Neuronal stem cell (in vitro differentiated cells): Measurements from ENCODE around the gene ZNF444.

ENCODE experiments used
- DNase-seq: peaks from one replicate; pipeline ENCODE4 v3.0.0-alpha.2; 2013; ENCODE audit warnings: low spot score
- H2AFZ ChIP-seq: one replicate; pipeline ENCODE4 v1.6.1; 2013; ENCODE audit warnings: mild to moderate bottlenecking, low read length, inconsistent platforms
- H2AK5ac ChIP-seq: 2 replicates; pipeline ENCODE4 v1.6.1; 2013; ENCODE audit warnings: low read depth, mild to moderate bottlenecking, inconsistent platforms, low read length, moderate library complexity, mixed read lengths
- H2BK120ac ChIP-seq: 2 replicates; pipeline ENCODE4 v1.6.1; 2013; ENCODE audit warnings: low read depth, mild to moderate bottlenecking, inconsistent platforms, low read length, moderate library complexity, mixed read lengths
- H2BK12ac ChIP-seq: one replicate; pipeline ENCODE4 v1.6.1; 2013; ENCODE audit warnings: low read length, inconsistent platforms
- H2BK15ac ChIP-seq: 2 replicates; pipeline ENCODE4 v1.6.1; 2013; ENCODE audit warnings: mild to moderate bottlenecking, low read length, inconsistent platforms, mixed read lengths
- H2BK5ac ChIP-seq: one replicate; pipeline ENCODE4 v1.6.1; 2013; ENCODE audit warnings: inconsistent platforms, mild to moderate bottlenecking, low read length, moderate library complexity
- H3K14ac ChIP-seq: one replicate; pipeline ENCODE4 v1.6.1; 2013; ENCODE audit warnings: low read length, inconsistent platforms
- H3K18ac ChIP-seq: 2 replicates; pipeline ENCODE4 v1.6.1; 2013; ENCODE audit warnings: low read length, inconsistent platforms
- H3K23ac ChIP-seq: 2 replicates; pipeline ENCODE4 v1.6.1; 2013; ENCODE audit warnings: low read depth, mild to moderate bottlenecking, mixed read lengths, low read length, inconsistent platforms; ENCODE audit not compliant: poor library complexity
- H3K27ac ChIP-seq: replicated peaks from 3 replicates; pipeline ENCODE4 v1.5.1; 2013; ENCODE audit warnings: low read length, inconsistent platforms
- H3K27me3 ChIP-seq, 3 experiments: 2 replicates each; pipeline ENCODE4 v1.6.1; 2013; ENCODE audit warnings: low read length in 3 of 3, mild to moderate bottlenecking in 2 of 3, inconsistent platforms in 1 of 3, low read depth in 1 of 3, mixed read lengths in 1 of 3, moderate library complexity in 1 of 3; ENCODE audit not compliant: control insufficient read depth in 3 of 3, insufficient read depth in 3 of 3
- H3K36me3 ChIP-seq, 2 donors: replicated peaks in 1 of 2; 2 replicates each; pipeline ENCODE4 v1.6.1; 2013; ENCODE audit warnings: low read length in 2 of 2; ENCODE audit not compliant: control insufficient read depth in 2 of 2, insufficient read depth in 2 of 2
- H3K4ac ChIP-seq: 2 replicates; pipeline ENCODE4 v1.6.1; 2013; ENCODE audit warnings: inconsistent platforms, mild to moderate bottlenecking, low read length, moderate library complexity
- H3K4me1 ChIP-seq, 2 donors: 1 replicate in 1 of 2; 2 replicates in 1 of 2; pipeline ENCODE4 v1.6.1; 2013; ENCODE audit warnings: low read length in 2 of 2, low read depth in 1 of 2; ENCODE audit not compliant: control insufficient read depth in 2 of 2, insufficient read depth in 1 of 2
- H3K4me2 ChIP-seq: one replicate; pipeline ENCODE4 v1.6.1; 2013; ENCODE audit warnings: mild to moderate bottlenecking, low read length, inconsistent platforms; ENCODE audit not compliant: insufficient read depth, poor library complexity, severe bottlenecking
- H3K4me3 ChIP-seq, 2 donors: 2 replicates each; pipeline ENCODE4 v1.5.1; 2013; ENCODE audit warnings: low read length in 2 of 2, mild to moderate bottlenecking in 2 of 2, inconsistent platforms in 1 of 2, moderate library complexity in 1 of 2
- H3K79me1 ChIP-seq: one replicate; pipeline ENCODE4 v1.6.1; 2013; ENCODE audit warnings: low read depth, mild to moderate bottlenecking, inconsistent platforms, low read length, moderate library complexity
- H3K9ac ChIP-seq: one replicate; pipeline ENCODE4 v1.6.1; 2013; ENCODE audit warnings: mild to moderate bottlenecking, low read depth, low read length, inconsistent platforms; ENCODE audit not compliant: poor library complexity
- H3K9me3 ChIP-seq, 2 donors: replicated peaks in 1 of 2; 2 replicates each; pipeline versions ENCODE3 to v1.6.1; 2013; ENCODE audit warnings: low read length in 2 of 2, mild to moderate bottlenecking in 2 of 2, inconsistent platforms in 1 of 2, low read depth in 1 of 2, mixed read lengths in 1 of 2, moderate library complexity in 1 of 2; ENCODE audit not compliant: control insufficient read depth in 2 of 2, insufficient read depth in 1 of 2
- H4K8ac ChIP-seq: one replicate; pipeline ENCODE4 v1.6.1; 2013; ENCODE audit warnings: low read depth, mild to moderate bottlenecking, inconsistent platforms, low read length, moderate library complexity
- H4K91ac ChIP-seq: one replicate; pipeline ENCODE4 v1.6.1; 2013; ENCODE audit warnings: low read length, low read depth, mild to moderate bottlenecking, inconsistent platforms; ENCODE audit not compliant: poor library complexity
- WGBS, 2 donors: extraction: QIAGEN DNeasy Blood & Tissue Kit; methylation state at CpG; one replicate each; pipeline ENCODE4 v1.1.7; 2013; ENCODE audit warnings: missing lambda C conversion rate in 2 of 2, mixed read lengths in 1 of 2; ENCODE audit not compliant: insufficient read length in 2 of 2, insufficient replicate concordance in 1 of 2; ENCODE audit errors: extremely low coverage in 2 of 2; 5-methylcytosine and 5-hydroxymethylcytosine counted together

ZNF444 gene

DNA sequence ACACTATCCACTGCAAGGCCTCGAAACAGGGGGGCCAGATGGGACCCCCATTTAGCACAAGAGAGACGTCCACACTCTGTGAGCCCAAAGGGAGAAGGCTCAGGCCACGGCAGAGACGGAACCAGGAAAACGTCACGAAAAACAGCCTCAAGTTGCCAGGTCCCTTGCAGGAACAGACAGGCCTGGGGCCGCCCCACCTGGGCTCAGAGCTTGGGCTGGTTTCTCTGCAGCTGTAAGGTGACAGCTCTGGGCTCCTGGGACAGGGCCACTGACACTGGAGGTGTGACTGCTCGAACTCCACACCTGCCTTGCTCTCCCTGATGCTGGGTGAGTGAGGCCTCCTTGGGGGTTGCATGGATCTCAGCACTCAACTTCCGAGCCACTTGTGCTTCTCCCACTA lies 23.2 kb upstream of the ZNF444 start:
- DNase-seq: no peak
- Histone ChIP-seq H2AK5ac (no peak overlapping the region), H3K9me3 (no peaks in the 10 kb centered on the region), H3K18ac (no peak overlapping the region), H3K14ac (no peak overlapping the region), H3K79me1 (peaks cover 47% of the 10 kb centered on the region), H4K91ac (no peak overlapping the region), H2BK12ac (peak overlapping the region; percentile 84), H3K4me2 (no peak overlapping the region), H3K4me1 (peaks cover 5 to 22% of the 10 kb centered on the region in 2 donors), H3K27me3 (no peaks in the 10 kb centered on the region), H3K9ac (no peak overlapping the region), H4K8ac (peak overlapping the region; percentile 17), H3K27ac (no peak overlapping the region), H2AFZ (no peak overlapping the region), H3K4ac (no peak overlapping the region), H3K23ac (no peak overlapping the region), H3K36me3 (peaks cover 13 to 40% of the 10 kb centered on the region in 2 donors), H2BK15ac (no peak overlapping the region), H2BK5ac (peak overlapping the region; percentile 53), H3K4me3 (no peak overlapping the region), H2BK120ac (no peak overlapping the region)
- no CpG with 5 or more reads among the region's 9 CpGs for WGBS, 2 donors

GRCh38 chr19:56118666-56119581 lies 22.2 kb upstream of the ZNF444 start:
- H2AK5ac ChIP-seq: no peak overlapping the region
- H3K4me1 ChIP-seq: peaks cover 5 to 13% of the 10 kb centered on the region in 2 donors

DNA sequence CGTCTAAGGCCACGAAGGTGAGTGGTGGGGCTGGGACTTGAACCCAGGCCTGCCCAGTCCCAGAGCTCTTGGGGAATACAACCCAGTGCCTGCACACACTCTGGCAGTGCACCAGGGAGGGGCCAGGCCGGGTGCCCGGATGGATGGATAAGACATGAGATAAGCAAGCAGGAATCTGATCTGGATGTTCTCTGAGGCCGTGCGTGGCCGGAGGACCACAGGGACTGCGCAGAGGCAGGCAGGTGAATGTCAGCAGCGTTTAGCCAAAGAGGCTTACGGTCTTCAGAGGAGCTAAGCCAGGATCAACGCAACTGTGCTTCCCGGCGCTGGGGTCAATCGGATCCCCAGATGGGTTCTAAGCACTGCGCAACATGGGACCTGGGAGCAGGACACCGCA lies 21.5 kb upstream of the ZNF444 start:
- no peaks in the 10 kb centered on the region for H3K27me3 ChIP-seq
- peaks cover 5 to 10% of the 10 kb centered on the region in 2 donors for H3K4me1 ChIP-seq
- H2BK120ac ChIP-seq: no peak overlapping the region
- H3K23ac ChIP-seq: peak overlapping the region; percentile 77
- H2AK5ac ChIP-seq: peak overlapping the region; percentile 15
- no peak overlapping the region for H3K4ac ChIP-seq
- H3K4me2 ChIP-seq: peak overlapping the region; percentile 66
- no peak overlapping the region for H2BK12ac ChIP-seq
- no peak for DNase-seq
- no peak overlapping the region for H3K18ac ChIP-seq
- no peak overlapping the region for H4K91ac ChIP-seq
- H3K79me1 ChIP-seq: peaks cover 43% of the 10 kb centered on the region
- H3K9ac ChIP-seq: no peak overlapping the region
- no peak overlapping the region for H2BK5ac ChIP-seq
- peaks cover 13 to 36% of the 10 kb centered on the region in 2 donors for H3K36me3 ChIP-seq
- no peak overlapping the region for H3K27ac ChIP-seq
- WGBS, 2 donors: no CpG with 5 or more reads among the region's 16 CpGs
- H3K4me3 ChIP-seq: peak overlapping the region in 1 of 2 donors; percentile 58
- no peak overlapping the region for H3K14ac ChIP-seq
- H2AFZ ChIP-seq: no peak overlapping the region
- no peak overlapping the region for H4K8ac ChIP-seq
- H3K9me3 ChIP-seq: no peaks in the 10 kb centered on the region
- no peak overlapping the region for H2BK15ac ChIP-seq

More at GRCh38 chr19:56118666-56119581, 22.2 kb upstream of the ZNF444 start:
- Histone ChIP-seq H2BK5ac (peak overlapping the region; percentile 16), H3K4ac (no peak overlapping the region), H3K23ac (peak overlapping the region; percentile 77), H3K4me3 (peak overlapping the region in 1 of 2 donors; percentile 58), H3K14ac (no peak overlapping the region), H2BK120ac (no peak overlapping the region), H3K27me3 (no peaks in the 10 kb centered on the region), H3K18ac (no peak overlapping the region), H3K79me1 (peaks cover 46% of the 10 kb centered on the region), H3K27ac (no peak overlapping the region), H3K4me2 (no peak overlapping the region), H4K8ac (no peak overlapping the region), H3K36me3 (peaks cover 13 to 36% of the 10 kb centered on the region in 2 donors), H3K9me3 (no peaks in the 10 kb centered on the region), H2BK12ac (peak overlapping the region; percentile 41), H2BK15ac (no peak overlapping the region), H3K9ac (peak overlapping the region; percentile 47), H4K91ac (no peak overlapping the region), H2AFZ (no peak overlapping the region)
- DNase-seq: no peak
- no CpG with 5 or more reads among the region's 8 CpGs for WGBS, 2 donors

- Histone ChIP-seq H3K79me1 (peaks cover 39% of the 10 kb centered on the region), H2BK12ac (no peak overlapping the region), H3K4ac (no peak overlapping the region)
These were observed 21.1 kb upstream of the ZNF444 start for GRCh38 chr19:56120002-56120370.

More at GRCh38 chr19:56120002-56120370, 21.1 kb upstream of the ZNF444 start:
- H3K36me3 ChIP-seq: peaks cover 13 to 36% of the 10 kb centered on the region in 2 donors
- no peak overlapping the region for H2BK120ac ChIP-seq
- H3K27ac ChIP-seq: no peak overlapping the region
- peak overlapping the region; percentile 95 for H3K14ac ChIP-seq
- H2AK5ac ChIP-seq: peak overlapping the region; percentile 95
- H3K4me2 ChIP-seq: peak overlapping the region; percentile 66
- peak overlapping the region; percentile 98 for H3K18ac ChIP-seq
- H3K4me1 ChIP-seq: peaks cover 5 to 10% of the 10 kb centered on the region in 2 donors
- H2AFZ ChIP-seq: no peak overlapping the region
- H2BK5ac ChIP-seq: peak overlapping the region; percentile 46
- peak overlapping the region; percentile 98 for H3K9ac ChIP-seq
- peak overlapping the region; percentile 58 to 91 for H3K4me3 ChIP-seq
- H3K9me3 ChIP-seq: no peaks in the 10 kb centered on the region
- peak overlapping the region; percentile 77 for H3K23ac ChIP-seq
- no CpG with 5 or more reads among the region's 8 CpGs for WGBS, 2 donors
- H2BK15ac ChIP-seq: no peak overlapping the region
- H4K8ac ChIP-seq: no peak overlapping the region
- H3K27me3 ChIP-seq: no peaks in the 10 kb centered on the region
- no peak overlapping the region for H4K91ac ChIP-seq
- DNase-seq: no peak
